HFF-Myc (cell line): ENCODE measurements around the gene SLC11A1.

ENCODE experiments used
- DNase-seq: peaks from one replicate; pipeline ENCODE4 v3.0.0-alpha.2; 2011; ENCODE audit warnings: low read depth; ENCODE audit errors: extremely low read depth
- H3K4me3 ChIP-seq: replicated peaks from 2 replicates; pipeline ENCODE4 v1.5.1; 2011; ENCODE audit warnings: low read depth, mild to moderate bottlenecking, control low read depth, low read length
- CTCF ChIP-seq: IDR thresholded peaks from 2 replicates; pipeline ENCODE4 v1.5.1; 2012; ENCODE audit warnings: mild to moderate bottlenecking, low read depth, low read length, control low read depth; ENCODE audit errors: missing control alignments

SLC11A1 gene

GRCh38 chr2:218400930-218401881, 19.1 kb downstream of the SLC11A1 start:
- peak overlapping the region; percentile 76 for H3K4me3 ChIP-seq
- DNase-seq = no peak
- no peak for TF ChIP-seq CTCF

GRCh38 chr2:218401890-218402289, 19.8 kb downstream of the SLC11A1 start:
- TF ChIP-seq CTCF = no peak
- H3K4me3 ChIP-seq = peak overlapping the region; percentile 76; the same call in 1 of the 2 replicates
- no peak for DNase-seq

GRCh38 chr2:218402491-218402901, 20.4 kb downstream of the SLC11A1 start:
- DNase-seq = no peak
- TF ChIP-seq CTCF = no peak
- H3K4me3 ChIP-seq = no peak overlapping the region

- no peak overlapping the region for H3K4me3 ChIP-seq
- DNase-seq = no peak
- no peak for TF ChIP-seq CTCF
Measured at GRCh38 chr2:218402911-218403411, 20.9 kb downstream of the SLC11A1 start.

GRCh38 chr2:218403810-218404209, 21.7 kb downstream of the SLC11A1 start:
- TF ChIP-seq CTCF = no peak
- H3K4me3 ChIP-seq = no peak overlapping the region
- DNase-seq = no peak

GRCh38 chr2:218404351-218405085, 22.4 kb downstream of the SLC11A1 start:
- no peak for TF ChIP-seq CTCF
- H3K4me3 ChIP-seq = no peak overlapping the region
- DNase-seq = no peak
